ENCODE results near the gene CAMTA1.

Gene CAMTA1

DNA sequence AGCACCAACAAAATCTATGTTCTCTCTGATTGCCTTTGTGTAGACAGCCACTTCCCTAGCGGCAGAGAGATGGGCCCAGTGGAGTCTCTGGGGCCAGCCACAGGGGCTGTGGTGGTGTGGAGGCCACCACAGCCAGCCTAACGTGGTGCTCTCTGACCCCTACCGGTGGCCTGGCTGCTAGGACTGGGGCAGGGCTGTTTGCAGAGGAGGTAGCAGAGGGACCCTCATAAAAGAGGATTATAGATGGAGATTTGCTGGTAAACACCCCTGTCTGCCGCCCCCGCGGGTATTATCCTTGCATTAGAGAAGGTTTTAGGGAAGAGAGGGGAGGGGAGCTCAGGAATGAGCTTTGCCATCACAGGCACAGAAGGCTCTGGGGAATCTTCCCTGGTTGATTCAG, 675.6 kb downstream of the CAMTA1 start:
- no peaks in the 10 kb centered on the region for H3K9me3 ChIP-seq (ENCODE audit: control insufficient read depth in 5 of 5, low read length in 5 of 5)
- H3K27ac ChIP-seq (ENCODE audit: low read depth, low read length): no peak overlapping the region
- H3K4me3 ChIP-seq (ENCODE audit: low read depth in 1 of 5, low read length in 5 of 5): no peak overlapping the region
- H3K27me3 ChIP-seq (ENCODE audit: control insufficient read depth in 5 of 5, insufficient read depth in 4 of 5, low read length in 5 of 5): no peaks in the 10 kb centered on the region
- H3K4me1 ChIP-seq (ENCODE audit: control insufficient read depth in 5 of 5, insufficient read depth in 5 of 5, low read length in 5 of 5): peaks cover 3 to 45% (median 25%) of the 10 kb centered on the region in 5 donors
- H3K36me3 ChIP-seq (ENCODE audit: control insufficient read depth in 5 of 5, insufficient read depth in 5 of 5, low read length in 5 of 5): no peaks in the 10 kb centered on the region
- no peak overlapping the region for H3K9ac ChIP-seq (ENCODE audit: low read length in 5 of 5)

DNA sequence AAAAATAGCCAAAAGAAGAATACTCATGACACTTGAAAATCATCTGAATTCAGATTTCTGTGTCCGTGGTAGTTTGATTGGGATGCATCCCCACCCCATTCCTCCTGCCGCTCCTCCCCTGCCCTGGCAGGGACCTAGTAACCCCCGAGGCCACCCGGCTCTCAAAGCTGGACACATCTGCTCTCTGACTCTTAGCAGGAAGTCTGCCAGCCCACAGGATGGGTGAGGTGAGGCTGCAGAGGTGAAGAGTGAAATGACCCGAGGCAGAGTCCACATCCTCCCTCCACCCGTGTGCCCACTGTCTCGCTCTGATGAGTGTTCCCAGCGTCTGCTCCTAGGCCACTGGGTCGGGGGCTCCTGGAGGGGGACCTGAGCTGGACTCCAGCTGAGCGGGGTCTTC, 677.4 kb downstream of the CAMTA1 start:
- H3K9me3 ChIP-seq (ENCODE audit: control insufficient read depth in 5 of 5, low read length in 5 of 5): no peaks in the 10 kb centered on the region
- H3K4me3 ChIP-seq (ENCODE audit: low read depth in 1 of 5, low read length in 5 of 5): no peak overlapping the region
- H3K27me3 ChIP-seq (ENCODE audit: control insufficient read depth in 5 of 5, insufficient read depth in 4 of 5, low read length in 5 of 5): no peaks in the 10 kb centered on the region
- no peak overlapping the region for H3K27ac ChIP-seq (ENCODE audit: low read depth, low read length)
- no peaks in the 10 kb centered on the region for H3K36me3 ChIP-seq (ENCODE audit: control insufficient read depth in 5 of 5, insufficient read depth in 5 of 5, low read length in 5 of 5)
- no peak overlapping the region for H3K9ac ChIP-seq (ENCODE audit: low read length in 5 of 5)
- peaks cover 2 to 35% (median 24%) of the 10 kb centered on the region in 5 donors for H3K4me1 ChIP-seq (ENCODE audit: control insufficient read depth in 5 of 5, insufficient read depth in 5 of 5, low read length in 5 of 5)

DNA sequence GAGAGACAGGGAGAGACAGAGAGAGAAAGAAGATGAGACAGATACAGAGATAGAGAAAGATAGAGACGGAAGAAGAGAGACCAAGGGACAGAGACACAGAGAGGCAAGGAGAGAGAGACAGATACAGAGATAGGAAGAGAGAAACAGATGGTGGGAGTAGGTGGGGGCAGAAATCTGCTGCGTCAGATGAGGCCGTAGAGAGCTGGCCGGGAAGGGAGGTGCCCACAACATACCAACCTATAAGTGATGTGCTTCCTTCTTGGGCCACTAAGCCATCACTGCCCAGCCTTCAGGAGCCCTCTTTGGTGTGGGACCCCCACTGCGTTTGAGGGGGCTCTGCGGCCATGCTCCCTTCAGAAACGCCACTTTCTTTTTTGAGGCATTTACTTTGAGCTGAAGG, 678.3 kb downstream of the CAMTA1 start:
- H3K4me3 ChIP-seq (ENCODE audit: low read depth in 1 of 5, low read length in 5 of 5): no peak overlapping the region
- H3K27ac ChIP-seq (ENCODE audit: low read depth, low read length): no peak overlapping the region
- peaks cover 2 to 26% (median 18%) of the 10 kb centered on the region in 5 donors for H3K4me1 ChIP-seq (ENCODE audit: control insufficient read depth in 5 of 5, insufficient read depth in 5 of 5, low read length in 5 of 5)
- H3K9ac ChIP-seq (ENCODE audit: low read length in 5 of 5): no peak overlapping the region
- no peaks in the 10 kb centered on the region for H3K36me3 ChIP-seq (ENCODE audit: control insufficient read depth in 5 of 5, insufficient read depth in 5 of 5, low read length in 5 of 5)
- H3K9me3 ChIP-seq (ENCODE audit: control insufficient read depth in 5 of 5, low read length in 5 of 5): peaks cover 0 to 2% (median 0%) of the 10 kb centered on the region in 5 donors
- no peaks in the 10 kb centered on the region for H3K27me3 ChIP-seq (ENCODE audit: control insufficient read depth in 5 of 5, insufficient read depth in 4 of 5, low read length in 5 of 5)

DNA sequence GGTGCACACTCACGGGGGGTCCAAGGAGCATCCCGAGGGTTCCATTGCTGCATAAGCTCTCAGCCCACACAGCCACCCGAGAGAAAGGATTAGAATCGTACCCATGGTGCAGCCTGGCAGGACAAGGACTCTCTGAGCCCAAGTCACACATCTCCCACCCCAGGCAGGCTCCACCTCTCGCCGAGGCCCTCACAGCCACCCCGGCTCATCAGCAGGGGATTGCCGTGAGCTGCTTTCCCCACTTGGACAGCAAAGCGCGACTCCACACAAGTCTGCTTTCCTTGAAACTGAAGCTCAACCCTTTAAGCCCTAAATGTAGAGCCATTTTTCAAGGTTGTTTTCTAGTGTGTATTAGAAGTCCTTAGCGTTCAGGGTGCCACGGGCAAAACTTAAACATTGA, 679.5 kb downstream of the CAMTA1 start:
- Histone ChIP-seq H3K27me3 (ENCODE audit: control insufficient read depth in 5 of 5, insufficient read depth in 4 of 5, low read length in 5 of 5) (no peaks in the 10 kb centered on the region), H3K9ac (ENCODE audit: low read length in 5 of 5) (no peak overlapping the region), H3K9me3 (ENCODE audit: control insufficient read depth in 5 of 5, low read length in 5 of 5) (peaks cover 0 to 2% (median 0%) of the 10 kb centered on the region in 5 donors)

DNA sequence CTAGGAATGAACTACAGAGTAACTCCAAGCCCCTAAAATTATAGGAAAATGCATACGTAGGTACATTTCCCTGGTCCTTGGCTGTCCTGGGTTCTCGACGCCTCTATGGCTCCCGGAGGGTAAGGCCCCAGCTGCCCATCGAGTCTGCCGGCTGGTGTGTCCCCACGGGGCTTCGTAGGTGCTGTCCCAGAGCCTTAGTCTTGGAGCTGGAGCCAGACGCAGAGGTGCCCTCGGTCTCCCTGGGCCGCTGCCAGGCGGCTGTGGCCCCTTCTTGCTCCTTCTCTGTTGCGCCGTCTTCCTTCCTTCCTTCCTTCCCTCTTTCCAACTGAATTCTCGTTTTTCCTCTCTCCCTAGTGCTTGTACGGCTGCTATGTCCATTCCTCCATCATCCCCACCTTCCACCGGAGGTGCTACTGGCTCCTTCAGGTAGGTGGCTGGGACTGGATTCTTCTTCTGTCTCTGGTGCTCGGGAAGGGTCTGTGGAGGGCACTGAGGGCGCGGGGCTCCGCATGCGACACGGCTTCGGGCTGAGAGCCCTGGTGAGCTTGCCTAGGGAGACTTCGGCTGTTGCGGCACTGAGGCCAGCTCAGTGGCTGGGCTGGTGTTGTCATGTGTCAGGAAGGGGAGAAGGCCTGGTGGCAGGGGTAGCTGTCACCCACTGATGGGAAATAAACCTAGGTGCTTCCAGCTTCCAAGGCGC, 682.4 kb downstream of the CAMTA1 start:
- H3K4me1 ChIP-seq (ENCODE audit: control insufficient read depth in 5 of 5, insufficient read depth in 5 of 5, low read length in 5 of 5): peaks cover 2 to 35% (median 26%) of the 10 kb centered on the region in 5 donors
- H3K9me3 ChIP-seq (ENCODE audit: control insufficient read depth in 5 of 5, low read length in 5 of 5): peaks cover 0 to 2% (median 0%) of the 10 kb centered on the region in 5 donors
- no peaks in the 10 kb centered on the region for H3K36me3 ChIP-seq (ENCODE audit: control insufficient read depth in 5 of 5, insufficient read depth in 5 of 5, low read length in 5 of 5)
- no peak overlapping the region for H3K27ac ChIP-seq (ENCODE audit: low read depth, low read length)
- no peak overlapping the region for H3K4me3 ChIP-seq (ENCODE audit: low read depth in 1 of 5, low read length in 5 of 5)
- H3K27me3 ChIP-seq (ENCODE audit: control insufficient read depth in 5 of 5, insufficient read depth in 4 of 5, low read length in 5 of 5): peaks cover 0 to 4% (median 0%) of the 10 kb centered on the region in 5 donors
- H3K9ac ChIP-seq (ENCODE audit: low read length in 5 of 5): no peak overlapping the region

More for the DNA sequence above, 679.5 kb downstream of the CAMTA1 start:
- Histone ChIP-seq H3K4me1 (ENCODE audit: control insufficient read depth in 5 of 5, insufficient read depth in 5 of 5, low read length in 5 of 5) (peaks cover 0 to 22% (median 13%) of the 10 kb centered on the region in 5 donors), H3K36me3 (ENCODE audit: control insufficient read depth in 5 of 5, insufficient read depth in 5 of 5, low read length in 5 of 5) (no peaks in the 10 kb centered on the region), H3K27ac (ENCODE audit: low read depth, low read length) (no peak overlapping the region), H3K4me3 (ENCODE audit: low read depth in 1 of 5, low read length in 5 of 5) (no peak overlapping the region)

DNA sequence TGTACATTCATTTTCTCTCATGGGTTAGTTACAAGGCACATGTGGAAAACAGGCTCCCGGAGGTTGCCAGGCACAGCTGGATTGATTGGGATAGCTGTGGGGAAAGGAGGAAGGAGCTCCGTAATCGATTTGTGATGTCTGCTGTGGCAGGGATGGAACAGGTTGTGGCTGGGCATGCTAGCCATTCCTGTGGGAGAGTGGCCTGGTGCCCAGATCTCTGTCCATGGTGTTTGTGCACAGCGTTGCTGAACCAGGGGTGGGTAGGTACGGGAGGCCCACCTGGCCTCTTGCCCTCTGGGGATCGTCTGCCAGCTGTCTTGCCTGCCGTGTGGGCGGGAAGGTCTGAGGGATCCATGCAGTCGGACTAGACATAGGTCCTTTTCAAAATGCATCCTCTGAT, 683.0 kb downstream of the CAMTA1 start:
- Histone ChIP-seq H3K4me1 (ENCODE audit: control insufficient read depth in 5 of 5, insufficient read depth in 5 of 5, low read length in 5 of 5) (peaks cover 2 to 35% (median 26%) of the 10 kb centered on the region in 5 donors), H3K27ac (ENCODE audit: low read depth, low read length) (no peak overlapping the region), H3K36me3 (ENCODE audit: control insufficient read depth in 5 of 5, insufficient read depth in 5 of 5, low read length in 5 of 5) (no peaks in the 10 kb centered on the region)

DNA sequence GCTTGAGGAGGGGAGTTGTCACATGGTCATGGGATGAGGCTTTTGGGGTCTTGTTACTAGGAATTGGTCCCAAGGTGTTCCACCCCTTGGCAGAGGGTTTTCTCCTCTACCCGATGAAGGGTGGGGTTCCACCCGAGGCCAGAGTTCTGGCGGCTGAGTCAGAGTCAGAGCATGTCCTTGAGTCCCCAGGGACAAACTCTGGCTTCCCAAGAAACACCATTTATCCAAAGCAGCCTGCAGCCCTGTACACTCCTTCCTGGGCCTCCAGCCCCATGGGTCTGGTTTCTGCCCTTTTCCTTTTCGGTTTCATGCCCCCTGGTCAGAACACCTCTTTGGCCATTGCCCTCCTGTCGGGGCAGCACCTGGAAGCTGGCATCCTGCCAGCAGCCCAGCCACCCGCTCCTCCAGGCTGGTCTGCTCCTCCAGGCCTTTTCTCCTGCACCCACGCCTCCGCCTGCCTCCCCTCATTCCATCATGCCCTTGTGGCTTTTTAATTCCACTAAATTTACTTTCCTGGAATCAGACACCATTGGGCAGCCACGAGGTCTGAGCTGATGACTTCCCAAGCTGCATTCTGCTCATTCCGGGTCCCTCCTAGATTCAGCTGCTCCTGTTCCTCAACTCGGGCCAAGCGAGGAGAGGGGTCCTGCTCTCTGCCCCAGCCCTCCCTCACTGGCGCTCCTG, 684.1 kb downstream of the CAMTA1 start:
- no peak overlapping the region for H3K9ac ChIP-seq (ENCODE audit: low read length in 5 of 5)
- no peak overlapping the region for H3K27ac ChIP-seq (ENCODE audit: low read depth, low read length)
- peaks cover 0 to 2% (median 0%) of the 10 kb centered on the region in 5 donors for H3K9me3 ChIP-seq (ENCODE audit: control insufficient read depth in 5 of 5, low read length in 5 of 5)
- H3K4me3 ChIP-seq (ENCODE audit: low read depth in 1 of 5, low read length in 5 of 5): no peak overlapping the region
- H3K4me1 ChIP-seq (ENCODE audit: control insufficient read depth in 5 of 5, insufficient read depth in 5 of 5, low read length in 5 of 5): peaks cover 2 to 34% (median 22%) of the 10 kb centered on the region in 5 donors
- peaks cover 0 to 5% (median 3%) of the 10 kb centered on the region in 5 donors for H3K27me3 ChIP-seq (ENCODE audit: control insufficient read depth in 5 of 5, insufficient read depth in 4 of 5, low read length in 5 of 5)
- H3K36me3 ChIP-seq (ENCODE audit: control insufficient read depth in 5 of 5, insufficient read depth in 5 of 5, low read length in 5 of 5): no peaks in the 10 kb centered on the region

More for the DNA sequence above, 683.0 kb downstream of the CAMTA1 start:
- Histone ChIP-seq H3K9me3 (ENCODE audit: control insufficient read depth in 5 of 5, low read length in 5 of 5) (peaks cover 0 to 2% (median 0%) of the 10 kb centered on the region in 5 donors), H3K4me3 (ENCODE audit: low read depth in 1 of 5, low read length in 5 of 5) (no peak overlapping the region), H3K9ac (ENCODE audit: low read length in 5 of 5) (no peak overlapping the region), H3K27me3 (ENCODE audit: control insufficient read depth in 5 of 5, insufficient read depth in 4 of 5, low read length in 5 of 5) (peaks cover 0 to 4% (median 3%) of the 10 kb centered on the region in 5 donors)

DNA sequence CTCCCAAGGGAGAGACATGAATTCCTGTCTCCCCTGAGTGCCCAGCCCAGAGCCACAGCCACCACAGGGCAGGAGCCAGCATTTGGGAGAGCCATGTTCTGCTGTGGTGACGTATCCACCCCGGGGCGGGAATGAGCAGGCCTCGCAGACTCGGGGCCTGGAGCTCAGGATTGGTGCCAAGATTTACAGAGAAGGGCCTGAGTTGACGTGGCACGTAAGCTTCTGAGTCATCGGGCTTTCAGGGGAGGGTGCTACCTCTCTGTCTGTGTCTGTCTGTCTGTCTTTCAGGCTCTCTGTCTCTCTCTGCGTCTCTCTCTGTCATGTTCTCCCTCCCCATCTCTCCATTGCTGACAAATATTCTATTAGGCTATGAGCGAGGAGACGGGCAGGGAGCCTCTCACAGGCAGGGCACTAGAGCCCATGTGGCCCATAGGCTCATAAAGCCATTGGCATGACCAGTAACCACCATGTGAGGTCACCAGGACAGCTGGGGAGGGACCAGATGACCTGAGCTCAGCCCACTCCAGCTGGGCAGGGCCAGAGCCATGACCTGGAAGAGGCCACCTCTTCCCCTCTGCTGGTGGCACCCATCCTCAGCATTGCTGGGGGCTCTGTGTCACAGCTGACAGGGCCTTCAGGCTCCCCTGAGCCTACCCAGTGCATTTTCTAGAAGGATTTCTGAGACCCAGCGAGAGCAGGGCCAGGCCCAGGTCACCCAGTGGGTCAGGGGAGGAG, 685.8 kb downstream of the CAMTA1 start:
- Histone ChIP-seq H3K9me3 (ENCODE audit: control insufficient read depth in 5 of 5, low read length in 5 of 5) (peaks cover 0 to 2% (median 0%) of the 10 kb centered on the region in 5 donors), H3K36me3 (ENCODE audit: control insufficient read depth in 5 of 5, insufficient read depth in 5 of 5, low read length in 5 of 5) (no peaks in the 10 kb centered on the region), H3K27me3 (ENCODE audit: control insufficient read depth in 5 of 5, insufficient read depth in 4 of 5, low read length in 5 of 5) (peaks cover 3 to 13% (median 4%) of the 10 kb centered on the region in 5 donors), H3K9ac (ENCODE audit: low read length in 5 of 5) (peak overlapping the region in 1 of 5 donors; percentile 14), H3K4me3 (ENCODE audit: low read depth in 1 of 5, low read length in 5 of 5) (no peak overlapping the region), H3K27ac (ENCODE audit: low read depth, low read length) (no peak overlapping the region), H3K4me1 (ENCODE audit: control insufficient read depth in 5 of 5, insufficient read depth in 5 of 5, low read length in 5 of 5) (peaks cover 2 to 29% (median 16%) of the 10 kb centered on the region in 5 donors)

DNA sequence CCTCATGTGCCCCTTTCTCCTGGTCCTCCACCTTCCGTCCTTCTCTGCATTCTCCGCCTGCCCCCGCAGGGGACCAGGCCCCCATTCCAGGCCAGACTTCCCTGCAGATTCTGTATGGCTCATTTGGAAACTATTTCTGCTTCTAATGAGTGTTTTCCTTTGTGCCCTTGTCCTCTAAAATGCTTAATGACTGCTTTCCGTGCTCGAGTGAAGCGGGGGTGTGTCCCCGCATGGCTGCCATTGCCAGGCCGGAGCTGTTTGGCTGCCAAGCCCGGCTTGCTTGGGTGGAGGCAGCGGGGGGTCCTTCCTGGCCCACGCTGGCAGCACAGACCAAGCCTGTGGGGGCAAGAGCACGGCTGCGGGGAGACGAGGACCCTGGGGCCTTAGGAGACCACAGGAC, 686.6 kb downstream of the CAMTA1 start:
- no peak overlapping the region for H3K4me3 ChIP-seq (ENCODE audit: low read depth in 1 of 5, low read length in 5 of 5)
- H3K4me1 ChIP-seq (ENCODE audit: control insufficient read depth in 5 of 5, insufficient read depth in 5 of 5, low read length in 5 of 5): peaks cover 2 to 29% (median 16%) of the 10 kb centered on the region in 5 donors
- H3K27ac ChIP-seq (ENCODE audit: low read depth, low read length): no peak overlapping the region
- H3K9me3 ChIP-seq (ENCODE audit: control insufficient read depth in 5 of 5, low read length in 5 of 5): peaks cover 0 to 2% (median 0%) of the 10 kb centered on the region in 5 donors
- no peaks in the 10 kb centered on the region for H3K36me3 ChIP-seq (ENCODE audit: control insufficient read depth in 5 of 5, insufficient read depth in 5 of 5, low read length in 5 of 5)
- H3K27me3 ChIP-seq (ENCODE audit: control insufficient read depth in 5 of 5, insufficient read depth in 4 of 5, low read length in 5 of 5): peaks cover 3 to 20% (median 7%) of the 10 kb centered on the region in 5 donors
- H3K9ac ChIP-seq (ENCODE audit: low read length in 5 of 5): no peak overlapping the region

All from subcutaneous abdominal adipose tissue (tissue), 5 donors.